ENCODE measurements around the gene RCC2.

DNA sequence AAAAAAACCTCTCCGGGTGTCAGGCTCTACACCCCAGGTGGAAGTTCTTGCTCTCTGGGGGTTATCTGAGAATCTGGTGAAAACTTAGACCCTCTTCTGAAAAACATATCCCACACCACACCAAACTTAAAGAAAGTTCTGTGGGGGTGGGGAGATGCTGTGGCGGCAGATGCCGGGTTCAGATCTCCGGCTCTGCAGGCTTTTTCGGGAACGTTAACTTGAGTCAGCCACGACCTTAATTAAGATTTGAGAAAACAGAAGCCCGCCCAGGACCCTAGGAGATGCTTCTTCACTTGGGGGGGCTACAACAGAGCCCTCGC, 2.3 kb downstream of the RCC2 start:
- TF ChIP-seq, protein P1, sequence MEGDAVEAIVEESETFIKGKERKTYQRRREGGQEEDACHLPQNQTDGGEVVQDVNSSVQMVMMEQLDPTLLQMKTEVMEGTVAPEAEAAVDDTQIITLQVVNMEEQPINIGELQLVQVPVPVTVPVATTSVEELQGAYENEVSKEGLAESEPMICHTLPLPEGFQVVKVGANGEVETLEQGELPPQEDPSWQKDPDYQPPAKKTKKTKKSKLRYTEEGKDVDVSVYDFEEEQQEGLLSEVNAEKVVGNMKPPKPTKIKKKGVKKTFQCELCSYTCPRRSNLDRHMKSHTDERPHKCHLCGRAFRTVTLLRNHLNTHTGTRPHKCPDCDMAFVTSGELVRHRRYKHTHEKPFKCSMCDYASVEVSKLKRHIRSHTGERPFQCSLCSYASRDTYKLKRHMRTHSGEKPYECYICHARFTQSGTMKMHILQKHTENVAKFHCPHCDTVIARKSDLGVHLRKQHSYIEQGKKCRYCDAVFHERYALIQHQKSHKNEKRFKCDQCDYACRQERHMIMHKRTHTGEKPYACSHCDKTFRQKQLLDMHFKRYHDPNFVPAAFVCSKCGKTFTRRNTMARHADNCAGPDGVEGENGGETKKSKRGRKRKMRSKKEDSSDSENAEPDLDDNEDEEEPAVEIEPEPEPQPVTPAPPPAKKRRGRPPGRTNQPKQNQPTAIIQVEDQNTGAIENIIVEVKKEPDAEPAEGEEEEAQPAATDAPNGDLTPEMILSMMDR (IDR thresholded peaks at IDR 0.05): no peak
- TF ChIP-seq ZFX (IDR thresholded peaks at IDR 0.05; ENCODE audit: borderline replicate concordance): no peak
